ENCODE data around the gene CAMK1D. TPM values are rescaled to one million over a fixed set of nuclear protein-coding genes. Genes with fewer than 3 reads are reported as not detected.
"Not testable (repeated sequence)": the region's sequence is repeated elsewhere in the genome, so short reads cannot be mapped to it uniquely, and the experiment has no call there.

Gene CAMK1D
- total RNA-seq, 1 donor from 2014 or later = 1.8 TPM

DNA sequence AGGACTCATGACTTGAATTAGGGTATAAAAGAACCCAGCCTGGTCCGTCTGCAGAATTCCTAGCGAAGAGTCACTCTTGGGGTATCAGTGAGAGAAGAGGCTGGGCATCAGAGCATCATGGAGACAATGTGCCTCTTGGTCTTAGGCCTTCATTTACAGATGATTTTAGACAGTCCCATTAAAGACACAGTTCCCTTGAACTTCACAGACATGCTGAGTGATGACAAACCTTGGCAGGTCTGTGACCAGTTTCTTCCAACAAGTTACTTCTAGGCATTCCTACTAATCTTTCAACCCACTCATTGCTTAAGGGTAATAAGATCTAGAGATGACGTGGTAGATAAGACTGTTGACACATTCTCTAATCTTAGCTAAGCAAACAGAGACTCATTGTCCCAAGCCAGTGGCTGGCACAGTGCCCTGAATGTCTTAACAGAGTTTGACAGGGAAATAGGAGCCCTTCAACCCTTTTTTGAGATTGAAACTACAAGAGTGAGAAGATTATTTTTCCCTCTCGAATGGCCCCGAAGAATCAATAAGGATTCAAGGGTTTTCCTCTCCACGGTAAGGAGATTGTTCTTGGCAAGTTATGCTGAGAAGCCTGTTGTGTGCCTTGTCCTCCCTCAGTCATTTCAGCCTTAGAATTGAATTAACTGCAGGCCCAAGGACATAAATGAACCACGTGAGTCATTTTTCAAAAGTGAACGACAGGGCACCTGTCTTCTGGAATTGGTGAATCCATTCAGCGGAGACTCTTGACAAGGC lies 371.1 kb downstream of the CAMK1D start:
- TF ChIP-seq, protein P1, sequence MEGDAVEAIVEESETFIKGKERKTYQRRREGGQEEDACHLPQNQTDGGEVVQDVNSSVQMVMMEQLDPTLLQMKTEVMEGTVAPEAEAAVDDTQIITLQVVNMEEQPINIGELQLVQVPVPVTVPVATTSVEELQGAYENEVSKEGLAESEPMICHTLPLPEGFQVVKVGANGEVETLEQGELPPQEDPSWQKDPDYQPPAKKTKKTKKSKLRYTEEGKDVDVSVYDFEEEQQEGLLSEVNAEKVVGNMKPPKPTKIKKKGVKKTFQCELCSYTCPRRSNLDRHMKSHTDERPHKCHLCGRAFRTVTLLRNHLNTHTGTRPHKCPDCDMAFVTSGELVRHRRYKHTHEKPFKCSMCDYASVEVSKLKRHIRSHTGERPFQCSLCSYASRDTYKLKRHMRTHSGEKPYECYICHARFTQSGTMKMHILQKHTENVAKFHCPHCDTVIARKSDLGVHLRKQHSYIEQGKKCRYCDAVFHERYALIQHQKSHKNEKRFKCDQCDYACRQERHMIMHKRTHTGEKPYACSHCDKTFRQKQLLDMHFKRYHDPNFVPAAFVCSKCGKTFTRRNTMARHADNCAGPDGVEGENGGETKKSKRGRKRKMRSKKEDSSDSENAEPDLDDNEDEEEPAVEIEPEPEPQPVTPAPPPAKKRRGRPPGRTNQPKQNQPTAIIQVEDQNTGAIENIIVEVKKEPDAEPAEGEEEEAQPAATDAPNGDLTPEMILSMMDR (IDR thresholded peaks at IDR 0.05; ENCODE audit: insufficient read depth, low read length, severe bottlenecking) = no peak
- H3K4me3 ChIP-seq (ENCODE audit: low read depth, low read length) = no peak overlapping the region
- FAIRE-seq = peak; percentile 95
- peak; percentile 100 for DNase-seq (ENCODE audit: low read depth)
- no peaks in the 10 kb centered on the region for H3K27me3 ChIP-seq (ENCODE audit: control insufficient read depth, insufficient read depth, low read length)
- no peaks in the 10 kb centered on the region for H3K36me3 ChIP-seq (ENCODE audit: control insufficient read depth, insufficient read depth, low read length)

DNA sequence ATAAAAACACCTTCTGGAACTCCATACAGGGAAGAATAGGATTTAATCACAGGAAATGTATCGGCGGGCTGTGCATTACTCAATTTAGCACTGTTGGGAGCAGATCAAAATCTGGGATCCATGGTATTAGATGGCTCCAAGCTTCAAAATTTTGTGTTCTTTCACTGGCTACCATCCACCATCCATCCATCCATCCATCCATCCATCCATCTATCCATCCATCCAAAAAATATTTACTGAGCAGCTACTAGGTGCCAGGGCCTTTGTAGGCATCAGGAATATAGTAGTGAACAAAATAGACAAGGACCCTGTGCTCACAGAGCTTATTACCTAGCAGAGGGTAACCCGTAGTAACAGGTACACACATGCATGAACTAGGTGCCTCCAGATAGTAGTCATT lies 372.0 kb downstream of the CAMK1D start:
- Histone ChIP-seq H3K36me3 (ENCODE audit: control insufficient read depth, insufficient read depth, low read length) (no peaks in the 10 kb centered on the region), H3K4me3 (ENCODE audit: low read depth, low read length) (no peak overlapping the region), H3K27me3 (ENCODE audit: control insufficient read depth, insufficient read depth, low read length) (no peaks in the 10 kb centered on the region)
- peak; percentile 76 for DNase-seq (ENCODE audit: low read depth)
- TF ChIP-seq, protein P1 (IDR thresholded peaks at IDR 0.05; ENCODE audit: insufficient read depth, low read length, severe bottlenecking) = no peak
- FAIRE-seq = no peak

DNA sequence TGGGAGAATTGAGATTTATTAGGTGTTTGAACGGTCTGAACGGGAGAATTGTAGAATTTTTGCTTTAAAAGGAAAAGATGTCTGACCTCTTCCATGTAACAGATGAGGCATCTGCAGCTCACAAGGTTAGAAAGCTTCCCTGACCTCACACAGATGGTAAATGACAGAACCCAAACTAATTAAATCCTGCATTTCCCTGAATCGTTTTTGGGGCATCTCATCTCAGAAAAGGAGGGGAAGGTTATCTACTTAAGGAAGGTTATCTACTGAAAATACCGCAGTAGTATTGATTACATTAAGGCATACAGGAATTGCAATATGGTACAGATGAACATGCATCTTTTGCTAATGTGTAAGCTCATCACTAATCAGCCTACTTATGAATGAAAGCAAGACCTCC lies 373.9 kb downstream of the CAMK1D start:
- DNase-seq (ENCODE audit: low read depth) (no peak), FAIRE-seq (no peak)
- Histone ChIP-seq H3K4me3 (ENCODE audit: low read depth, low read length) (no peak overlapping the region), H3K36me3 (ENCODE audit: control insufficient read depth, insufficient read depth, low read length) (no peaks in the 10 kb centered on the region), H3K27me3 (ENCODE audit: control insufficient read depth, insufficient read depth, low read length) (no peaks in the 10 kb centered on the region)
- TF ChIP-seq, protein P1 (IDR thresholded peaks at IDR 0.05; ENCODE audit: insufficient read depth, low read length, severe bottlenecking) = no peak

DNA sequence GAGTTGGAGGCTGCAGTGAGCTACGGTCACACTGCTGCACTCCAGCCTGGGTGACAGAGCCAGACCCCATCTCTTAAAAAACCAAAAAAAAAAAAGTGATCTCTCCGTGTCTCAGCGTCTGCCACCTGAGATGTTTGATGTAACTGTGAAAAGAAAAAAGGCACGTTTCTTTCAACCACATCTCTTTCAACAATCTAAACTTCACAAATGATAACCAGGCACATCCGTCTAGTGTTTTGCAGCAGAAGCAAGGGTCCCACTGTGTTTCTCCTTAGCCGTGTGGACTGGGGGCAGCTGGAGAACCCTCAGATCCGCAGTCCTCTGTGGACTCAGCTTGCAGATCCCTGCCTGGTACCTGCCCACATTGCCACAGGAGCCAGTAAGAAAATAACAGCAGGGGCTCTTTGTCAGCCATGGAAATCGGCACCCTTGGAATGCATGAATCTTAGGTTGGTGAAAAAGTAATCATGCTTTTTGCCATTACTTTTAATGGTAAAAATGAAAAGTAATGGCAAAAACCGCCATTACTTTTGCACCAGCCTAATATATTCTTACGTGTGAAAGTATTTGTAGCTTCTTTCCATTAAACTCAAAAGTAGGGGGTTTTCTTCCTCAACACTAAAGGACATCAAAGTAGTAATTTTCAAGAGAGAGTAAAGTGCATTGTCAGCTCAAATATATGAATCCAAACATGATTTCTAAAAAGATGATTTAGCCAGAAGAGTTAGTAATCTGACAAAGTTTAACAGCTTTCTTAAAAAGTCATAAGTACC lies 375.6 kb downstream of the CAMK1D start:
- no peak for DNase-seq (ENCODE audit: low read depth)
- no peaks in the 10 kb centered on the region for H3K27me3 ChIP-seq (ENCODE audit: control insufficient read depth, insufficient read depth, low read length)
- no peak for FAIRE-seq
- TF ChIP-seq, protein P1 (IDR thresholded peaks at IDR 0.05; ENCODE audit: insufficient read depth, low read length, severe bottlenecking) = no peak
- H3K4me3 ChIP-seq (ENCODE audit: low read depth, low read length) = no peak overlapping the region
- H3K36me3 ChIP-seq (ENCODE audit: control insufficient read depth, insufficient read depth, low read length) = no peaks in the 10 kb centered on the region

DNA sequence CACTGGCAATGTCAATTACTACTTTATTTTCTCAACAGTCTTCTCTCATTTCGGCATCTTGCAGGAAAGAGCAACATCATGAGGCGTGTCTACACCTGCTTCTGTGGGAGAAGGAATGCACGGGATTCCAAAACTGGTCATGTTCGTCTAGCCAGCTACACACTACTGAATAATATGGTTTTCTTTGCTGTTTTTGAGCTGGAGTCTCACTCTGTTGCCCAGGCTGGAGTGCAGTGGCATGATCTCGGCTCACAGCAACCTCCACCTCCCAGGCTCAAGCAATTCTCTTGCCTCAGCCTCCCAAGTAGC lies 376.2 kb downstream of the CAMK1D start:
- H3K4me3 ChIP-seq (ENCODE audit: low read depth, low read length); H3K36me3 ChIP-seq (ENCODE audit: control insufficient read depth, insufficient read depth, low read length); FAIRE-seq; H3K27me3 ChIP-seq (ENCODE audit: control insufficient read depth, insufficient read depth, low read length): not testable (repeated sequence)
- DNase-seq (ENCODE audit: low read depth) = peak; percentile 86

DNA sequence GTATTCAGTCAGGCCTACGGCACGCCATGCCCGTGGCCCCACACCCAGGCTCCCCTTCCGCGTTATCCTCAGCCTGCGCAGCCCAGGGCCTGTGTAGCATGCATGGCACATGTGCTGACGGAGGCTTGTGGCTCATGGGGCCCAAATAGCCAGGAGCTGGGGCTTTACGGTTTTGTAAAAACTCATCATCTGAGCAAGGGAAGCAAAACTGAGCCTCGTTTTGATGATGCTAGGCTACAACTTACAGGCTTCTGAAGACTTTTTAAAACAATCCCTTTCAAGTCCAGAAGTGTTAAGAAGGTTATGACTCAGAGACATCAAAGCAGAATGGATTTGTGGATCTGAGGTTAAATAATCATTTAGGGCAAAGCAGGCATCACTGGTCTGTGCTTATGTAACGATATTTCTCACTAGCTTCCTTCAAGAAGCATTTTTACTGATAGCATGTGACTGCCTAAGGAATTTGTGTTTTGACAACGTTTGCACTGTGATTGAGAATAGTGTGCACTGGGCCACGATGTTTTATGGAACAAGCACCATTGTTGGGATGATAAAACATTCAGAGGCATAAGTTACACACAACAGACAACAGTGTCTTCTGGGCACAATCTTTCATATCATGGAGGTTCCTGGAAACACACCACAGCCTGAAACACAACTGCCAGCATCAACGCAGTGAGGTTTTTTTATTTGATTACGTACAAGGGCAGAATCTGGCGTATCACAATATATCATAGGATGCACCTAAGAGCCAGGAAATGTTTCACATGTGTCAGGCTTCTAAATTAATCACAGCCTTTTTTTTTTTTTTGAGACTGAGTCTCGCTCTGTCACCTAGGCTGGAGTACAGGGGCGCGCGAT lies 377.9 kb downstream of the CAMK1D start:
- no peaks in the 10 kb centered on the region for H3K27me3 ChIP-seq (ENCODE audit: control insufficient read depth, insufficient read depth, low read length)
- TF ChIP-seq, protein P1 (IDR thresholded peaks at IDR 0.05; ENCODE audit: insufficient read depth, low read length, severe bottlenecking) = no peak
- H3K4me3 ChIP-seq (ENCODE audit: low read depth, low read length) = no peak overlapping the region
- DNase-seq (ENCODE audit: low read depth) (peak; percentile 76), FAIRE-seq (no peak)
- H3K36me3 ChIP-seq (ENCODE audit: control insufficient read depth, insufficient read depth, low read length) = no peaks in the 10 kb centered on the region

All from bronchial epithelial cell (primary cell).